ENCODE measurements around the gene AP2A1.

DNA sequence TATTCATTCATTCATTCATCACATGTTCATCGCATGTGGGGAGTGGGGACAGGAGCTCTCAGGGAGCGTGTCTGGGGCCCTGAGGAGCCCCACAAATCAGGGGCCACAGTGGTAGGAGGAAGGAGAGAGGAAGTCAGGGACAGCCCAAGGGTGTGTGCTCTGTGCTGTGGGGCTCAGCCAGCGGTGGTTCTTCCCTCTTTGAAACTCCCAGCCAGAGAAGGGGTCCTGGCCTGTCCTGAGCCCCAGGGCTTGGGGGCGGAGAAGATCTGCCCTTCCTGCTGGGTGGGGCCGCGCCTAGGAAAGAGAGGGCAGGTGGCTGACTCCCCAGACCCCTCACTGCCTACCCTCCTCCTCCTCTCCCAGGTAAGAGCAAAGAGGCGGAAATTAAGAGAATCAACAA, 14.6 kb downstream of the AP2A1 start:
- TF ChIP-seq, protein P1, sequence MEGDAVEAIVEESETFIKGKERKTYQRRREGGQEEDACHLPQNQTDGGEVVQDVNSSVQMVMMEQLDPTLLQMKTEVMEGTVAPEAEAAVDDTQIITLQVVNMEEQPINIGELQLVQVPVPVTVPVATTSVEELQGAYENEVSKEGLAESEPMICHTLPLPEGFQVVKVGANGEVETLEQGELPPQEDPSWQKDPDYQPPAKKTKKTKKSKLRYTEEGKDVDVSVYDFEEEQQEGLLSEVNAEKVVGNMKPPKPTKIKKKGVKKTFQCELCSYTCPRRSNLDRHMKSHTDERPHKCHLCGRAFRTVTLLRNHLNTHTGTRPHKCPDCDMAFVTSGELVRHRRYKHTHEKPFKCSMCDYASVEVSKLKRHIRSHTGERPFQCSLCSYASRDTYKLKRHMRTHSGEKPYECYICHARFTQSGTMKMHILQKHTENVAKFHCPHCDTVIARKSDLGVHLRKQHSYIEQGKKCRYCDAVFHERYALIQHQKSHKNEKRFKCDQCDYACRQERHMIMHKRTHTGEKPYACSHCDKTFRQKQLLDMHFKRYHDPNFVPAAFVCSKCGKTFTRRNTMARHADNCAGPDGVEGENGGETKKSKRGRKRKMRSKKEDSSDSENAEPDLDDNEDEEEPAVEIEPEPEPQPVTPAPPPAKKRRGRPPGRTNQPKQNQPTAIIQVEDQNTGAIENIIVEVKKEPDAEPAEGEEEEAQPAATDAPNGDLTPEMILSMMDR (IDR thresholded peaks at IDR 0.05), result no peak
- no peak for TF ChIP-seq POLR2A (IDR thresholded peaks at IDR 0.05)
- no peak for TF ChIP-seq EP300 (IDR thresholded peaks at IDR 0.05)
